CD4-positive, alpha-beta T cell treated with Interleukin-4 for 4 hours (primary cell): ENCODE measurements around the gene GDF9.

Experiments used
- DNase-seq: peaks from one replicate; pipeline ENCODE4 v3.0.0-alpha.2; 2020

GDF9 gene

DNA sequence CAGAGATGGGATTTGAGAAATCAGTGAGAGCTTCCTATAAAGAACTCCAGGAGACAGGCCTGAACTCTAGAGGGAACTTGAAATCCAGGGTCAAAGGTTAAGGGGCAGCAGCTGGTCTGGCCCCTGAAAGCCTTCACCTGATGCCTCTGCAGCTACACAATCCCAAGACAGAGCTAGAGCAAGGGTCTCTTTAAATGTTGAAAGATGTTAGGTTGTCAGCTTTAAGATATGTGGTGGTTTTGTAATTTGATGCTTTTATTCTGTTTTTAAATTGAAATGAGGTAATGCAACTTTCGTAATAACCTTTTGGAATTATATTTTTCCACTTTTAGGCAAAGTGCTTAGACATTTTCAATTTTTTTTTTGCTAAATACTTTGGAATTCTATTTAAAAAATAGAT, 50.8 kb downstream of the GDF9 start:
- DNase-seq: no peak

DNA sequence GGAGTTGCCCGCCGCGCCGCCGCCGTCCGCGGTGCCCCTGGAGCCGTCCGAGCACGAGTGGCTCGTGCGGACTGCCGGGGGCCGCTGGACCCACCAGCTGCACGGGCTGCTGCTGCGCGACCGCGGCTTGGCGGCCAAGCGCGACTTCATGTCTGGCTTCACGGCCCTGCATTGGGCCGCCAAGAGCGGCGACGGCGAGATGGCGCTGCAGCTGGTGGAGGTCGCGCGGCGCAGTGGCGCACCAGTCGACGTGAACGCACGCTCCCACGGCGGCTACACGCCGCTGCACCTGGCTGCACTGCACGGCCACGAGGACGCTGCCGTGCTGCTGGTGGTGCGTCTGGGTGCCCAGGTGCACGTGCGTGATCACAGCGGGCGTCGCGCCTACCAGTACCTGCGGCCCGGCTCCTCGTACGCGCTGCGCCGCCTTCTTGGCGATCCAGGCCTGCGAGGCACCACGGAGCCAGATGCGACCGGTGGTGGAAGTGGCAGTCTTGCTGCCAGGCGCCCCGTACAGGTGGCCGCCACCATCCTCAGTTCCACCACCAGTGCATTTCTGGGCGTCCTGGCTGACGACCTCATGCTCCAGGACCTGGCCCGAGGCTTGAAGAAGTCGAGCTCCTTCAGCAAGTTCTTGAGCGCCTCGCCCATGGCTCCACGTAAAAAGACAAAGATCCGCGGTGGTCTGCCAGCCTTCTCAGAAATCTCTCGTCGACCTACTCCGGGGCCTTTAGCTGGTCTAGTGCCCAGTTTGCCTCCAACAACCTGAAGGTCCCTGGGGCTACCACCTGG, 51.6 kb downstream of the GDF9 start:
- no peak for DNase-seq

DNA sequence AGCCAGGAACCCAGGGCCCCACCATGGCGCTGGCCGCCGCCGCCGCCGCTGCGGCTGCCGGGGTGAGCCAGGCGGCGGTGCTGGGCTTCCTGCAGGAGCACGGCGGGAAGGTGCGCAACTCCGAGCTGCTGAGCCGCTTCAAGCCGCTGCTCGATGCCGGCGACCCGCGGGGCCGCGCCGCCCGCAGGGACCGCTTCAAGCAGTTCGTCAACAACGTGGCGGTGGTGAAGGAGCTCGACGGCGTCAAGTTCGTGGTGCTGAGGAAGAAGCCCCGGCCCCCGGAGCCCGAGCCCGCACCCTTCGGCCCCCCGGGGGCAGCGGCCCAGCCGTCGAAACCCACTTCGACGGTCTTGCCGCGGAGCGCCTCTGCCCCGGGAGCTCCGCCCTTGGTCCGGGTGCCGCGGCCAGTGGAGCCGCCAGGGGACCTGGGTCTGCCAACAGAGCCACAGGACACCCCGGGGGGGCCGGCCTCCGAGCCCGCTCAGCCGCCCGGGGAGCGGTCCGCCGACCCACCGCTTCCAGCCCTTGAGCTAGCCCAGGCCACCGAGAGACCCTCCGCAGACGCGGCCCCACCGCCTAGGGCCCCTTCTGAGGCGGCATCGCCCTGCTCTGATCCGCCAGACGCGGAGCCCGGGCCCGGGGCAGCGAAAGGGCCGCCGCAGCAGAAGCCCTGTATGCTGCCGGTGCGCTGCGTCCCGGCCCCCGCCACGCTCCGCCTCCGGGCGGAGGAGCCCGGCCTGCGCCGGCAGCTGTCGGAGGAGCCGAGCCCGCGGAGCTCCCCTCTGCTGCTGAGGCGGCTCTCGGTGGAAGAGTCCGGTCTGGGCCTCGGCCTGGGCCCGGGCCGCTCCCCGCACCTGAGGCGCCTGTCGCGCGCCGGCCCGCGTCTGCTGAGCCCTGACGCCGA, 52.4 kb downstream of the GDF9 start:
- peak; percentile 8 for DNase-seq

- DNase-seq: no peak
These were observed 53.3 kb downstream of the GDF9 start, which contains the start of gene SOWAHA for GRCh38 chr5:132812781-132813598. Gene SOWAHA (plus strand): TSS chr5:132813302. CDS start chr5:132813622, 320 bp downstream.

DNA sequence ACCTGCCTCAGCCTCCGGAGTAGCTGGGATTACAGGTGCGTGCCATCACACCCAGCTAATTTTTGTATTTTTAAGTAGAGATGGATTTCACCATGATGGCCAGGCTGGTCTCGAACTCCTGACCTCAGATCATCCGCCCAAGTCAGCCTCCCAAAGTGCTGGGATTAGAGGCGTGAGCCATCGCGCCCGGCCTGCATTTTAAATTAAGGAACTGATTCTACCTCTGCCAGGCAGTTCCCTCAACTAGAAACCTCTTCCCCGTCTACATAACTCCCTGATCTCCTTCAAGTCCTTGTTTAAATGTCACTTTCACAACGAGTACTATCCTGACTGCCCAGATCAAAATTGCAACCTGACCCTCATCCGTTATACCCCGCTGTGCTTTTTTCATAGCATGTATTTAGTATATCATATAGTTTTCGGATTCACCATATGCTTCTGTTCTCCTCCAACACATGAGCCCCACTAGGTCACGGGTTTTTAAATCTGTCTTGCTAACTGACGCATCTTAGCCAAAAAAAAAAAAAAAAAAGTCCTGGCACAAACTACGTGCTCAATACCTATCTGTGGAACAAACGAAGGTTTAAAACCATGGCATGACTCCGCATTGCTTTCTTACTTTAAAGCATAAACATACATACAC, 54.0 kb downstream of the GDF9 start:
- DNase-seq: no peak
